HepG2 (cell line): ENCODE data around the gene LRIG1. TPM values are rescaled to one million over a fixed set of nuclear protein-coding genes. Genes with fewer than 3 reads are reported as not detected.

Experiments
- ATAC-seq: fragments of 200-7000 bp; cut with Tn5 transposase; 3 replicates; pipeline ENCODE4 v1.9.1; 2020; ENCODE audit warnings: mild to moderate bottlenecking, moderate library complexity
- BruUV-seq: library from RNA; stranded (reverse); fragments of 400-500 nt; replicated peaks from 2 replicates; lab custom pipeline; 2021; lab: Mats Ljungman, UMichigan
- CTCF ChIA-PET: fragments of 300-600 bp; formaldehyde crosslinking; extraction: SDS; loops from one replicate; lab custom pipeline; 2021; ENCODE audit warnings: low total read pairs, inconsistent platforms, low intra/inter-chr PET ratio; lab: Yijun Ruan, JAX
- POLR2A ChIA-PET: fragments of 350-600 bp; sonication (Branson Sonifier 250); formaldehyde crosslinking; loops from one replicate; lab custom pipeline; 2020; ENCODE audit warnings: antibody characterized with exemption, inconsistent platforms; lab: Yijun Ruan, JAX
- DNase-seq: peaks from one replicate; pipeline ENCODE4 v3.0.0-alpha.2; 2015; ENCODE audit warnings: low spot score
- FAIRE-seq: peaks from 3 replicates; lab custom pipeline; 2011; peaks lifted over from hg19 to GRCh38; lab: Jason Lieb, UNC
- H2AFZ ChIP-seq: one replicate; pipeline ENCODE4 v1.6.1; 2011; ENCODE audit warnings: low read length, inconsistent platforms
- H3K27ac ChIP-seq: fragments of 300-600 bp; 3 replicates; pipeline ENCODE4 v1.8.0; 2011; ENCODE audit warnings: mixed run types, mild to moderate bottlenecking, mixed read lengths, low read length, inconsistent platforms; ENCODE audit not compliant: insufficient read depth; ENCODE audit errors: extremely low read length
- H3K27me3 ChIP-seq, 2 experiments: fragments of 200-600 bp in 1 of 2; 2 replicates in 1 of 2; 3 replicates in 1 of 2; pipeline versions ENCODE4 v1.6.0 to v1.8.0; 2011; ENCODE audit warnings: low read length in 2 of 2, mild to moderate bottlenecking in 2 of 2, moderate library complexity in 2 of 2, inconsistent platforms in 1 of 2; ENCODE audit not compliant: insufficient read depth in 2 of 2, control insufficient read depth in 1 of 2
- H3K36me3 ChIP-seq, 2 experiments: fragments of 200-600 bp in 1 of 2; replicated peaks in 1 of 2; 2 replicates in 1 of 2; 3 replicates in 1 of 2; pipeline versions ENCODE4 v1.5.1 to v1.8.0; 2011; ENCODE audit warnings: low read length in 2 of 2, inconsistent platforms in 1 of 2; ENCODE audit not compliant: insufficient read depth in 2 of 2, control insufficient read depth in 1 of 2
- H3K4me1 ChIP-seq: 2 replicates; pipeline ENCODE4 v1.5.1; 2012; ENCODE audit warnings: low read length, inconsistent platforms; ENCODE audit not compliant: insufficient read depth
- H3K4me2 ChIP-seq: 2 replicates; pipeline ENCODE4 v1.6.0; 2011; ENCODE audit warnings: low read depth, low read length, inconsistent platforms
- H3K4me3 ChIP-seq, 3 experiments: fragments of 200-600 bp in 1 of 3; sonication (generic), shearing (Covaris generic) in 1 of 3; replicated peaks in 1 of 3; 2 replicates each; pipeline ENCODE4 v1.5.1; 2011 to 2016; ENCODE audit warnings: low read length in 3 of 3, inconsistent platforms in 2 of 3, low read depth in 2 of 3, mild to moderate bottlenecking in 2 of 3, control low read depth in 1 of 3, mixed read lengths in 1 of 3; ENCODE audit not compliant: insufficient read depth in 1 of 3
- H3K79me2 ChIP-seq: one replicate; pipeline ENCODE4 v1.6.1; 2011; ENCODE audit warnings: low read length, inconsistent platforms; ENCODE audit not compliant: insufficient read depth
- H3K9ac ChIP-seq: 2 replicates; pipeline ENCODE4 v1.6.0; 2011; ENCODE audit warnings: mild to moderate bottlenecking, low read depth, low read length, inconsistent platforms; ENCODE audit not compliant: insufficient read depth
- H3K9me3 ChIP-seq: 2 replicates; pipeline ENCODE4 v1.5.1; 2012; ENCODE audit warnings: mild to moderate bottlenecking, low read length
- H4K20me1 ChIP-seq: 2 replicates; pipeline ENCODE4 v1.6.0; 2011; ENCODE audit warnings: inconsistent platforms, mild to moderate bottlenecking, low read length, moderate library complexity; ENCODE audit not compliant: insufficient read depth
- ARID2 ChIP-seq: sonication (generic); formaldehyde crosslinking; IDR thresholded peaks from 2 replicates; pipeline ENCODE4 v1.8.1; 2022; ENCODE audit warnings: mild to moderate bottlenecking, missing genetic modification reagents, borderline replicate concordance
- FOXP4 ChIP-seq: sonication (generic); formaldehyde crosslinking; IDR thresholded peaks from 2 replicates; pipeline ENCODE4 v1.4.0; 2020; ENCODE audit warnings: missing genetic modification reagents
- GFI1 ChIP-seq: sonication (generic); formaldehyde crosslinking; IDR thresholded peaks from 2 replicates; pipeline ENCODE4 v1.5.0; 2020; ENCODE audit warnings: missing genetic modification reagents, mild to moderate bottlenecking, borderline replicate concordance
- LBX2 ChIP-seq: sonication (generic); formaldehyde crosslinking; IDR thresholded peaks from 2 replicates; pipeline ENCODE4 v1.5.0; 2020; ENCODE audit warnings: missing genetic modification reagents, mild to moderate bottlenecking, borderline replicate concordance
- MED8 ChIP-seq: sonication (generic); formaldehyde crosslinking; IDR thresholded peaks from 2 replicates; pipeline ENCODE4 v1.8.1; 2023; ENCODE audit warnings: mild to moderate bottlenecking, missing genetic modification reagents; ENCODE audit not compliant: insufficient replicate concordance
- RBAK ChIP-seq: sonication (generic); formaldehyde crosslinking; IDR thresholded peaks from 2 replicates; pipeline ENCODE4 v1.5.1; 2020; ENCODE audit warnings: mild to moderate bottlenecking, missing genetic modification reagents
- RBM22 ChIP-seq: fragments of 200-400 bp; formaldehyde crosslinking; optimal IDR thresholded peaks from 2 replicates; pipeline ENCODE3; 2017; ENCODE audit warnings: mild to moderate bottlenecking, low read length, moderate library complexity
- SOX6 ChIP-seq, 2 experiments: fragments of 450-650 bp in 1 of 2; sonication (generic) in 1 of 2; formaldehyde crosslinking in 1 of 2; IDR thresholded peaks; 2 replicates each; pipeline versions ENCODE4 v1.4.0 to v1.6.1; 2017 to 2020; ENCODE audit warnings: antibody characterized with exemption in 1 of 2, mild to moderate bottlenecking in 1 of 2, missing genetic modification reagents in 1 of 2
- TFDP2 ChIP-seq: sonication (generic); formaldehyde crosslinking; IDR thresholded peaks from 2 replicates; pipeline ENCODE4 v1.4.0; 2020; ENCODE audit warnings: missing genetic modification reagents
- THRA ChIP-seq: sonication (generic); formaldehyde crosslinking; IDR thresholded peaks from 2 replicates; pipeline ENCODE4 v1.4.0; 2020; ENCODE audit warnings: missing genetic modification reagents, borderline replicate concordance
- YEATS2 ChIP-seq: sonication (generic); formaldehyde crosslinking; IDR thresholded peaks from 2 replicates; pipeline ENCODE4 v1.4.0; 2020; ENCODE audit warnings: missing genetic modification reagents, borderline replicate concordance
- ZBTB7A ChIP-seq: sonication (generic); formaldehyde crosslinking; IDR thresholded peaks from 2 replicates; pipeline ENCODE4 v1.8.0; 2022; ENCODE audit warnings: mild to moderate bottlenecking, missing genetic modification reagents
- ZNF160 ChIP-seq: sonication (generic); formaldehyde crosslinking; IDR thresholded peaks from 2 replicates; pipeline ENCODE4 v1.8.0; 2022; ENCODE audit warnings: mild to moderate bottlenecking, inconsistent platforms, missing genetic modification reagents
- ZNF264 ChIP-seq: sonication (generic); formaldehyde crosslinking; IDR thresholded peaks from 2 replicates; pipeline ENCODE4 v1.4.0; 2020; ENCODE audit warnings: missing genetic modification reagents
- ZNF563 ChIP-seq: sonication (generic); formaldehyde crosslinking; IDR thresholded peaks from 2 replicates; pipeline ENCODE4 v1.8.0; 2022; ENCODE audit warnings: mild to moderate bottlenecking, moderate library complexity, missing genetic modification reagents
- ZNF75D ChIP-seq: sonication (generic); formaldehyde crosslinking; IDR thresholded peaks from 2 replicates; pipeline ENCODE4 v1.8.1; 2023; ENCODE audit warnings: missing genetic modification reagents, mild to moderate bottlenecking, borderline replicate concordance
- ZNF761 ChIP-seq: sonication (generic); formaldehyde crosslinking; conservative IDR thresholded peaks from 2 replicates; pipeline ENCODE4 v1.4.0; 2020; ENCODE audit warnings: mild to moderate bottlenecking, missing genetic modification reagents
- ZNF883 ChIP-seq: sonication (generic); formaldehyde crosslinking; IDR thresholded peaks from 2 replicates; pipeline ENCODE4 v1.5.1; 2020; ENCODE audit warnings: mild to moderate bottlenecking, missing genetic modification reagents; ENCODE audit errors: not compliant biosample characterization
- WGBS: methylation state at CpG from one replicate; pipeline ENCODE4 v1.1.6; 2017; ENCODE audit warnings: low lambda C conversion rate; 5-methylcytosine and 5-hydroxymethylcytosine counted together
- in situ Hi-C: cut with HindIII; loops from 2 replicates; pipeline ENCODE4 v1.10.0; 2017; ENCODE audit warnings: low pct_unique_long_range_greater_than_20kb; ENCODE audit not compliant: extremely low pct_ligation_motif_present
- intact Hi-C: fragments of 100-400 bp; cut with micrococcal nuclease; formaldehyde crosslinking; loops from one replicate; pipeline ENCODE4 v1.10.0; 2022; ENCODE audit not compliant: unreplicated experiment
- polyA plus RNA-seq, 8 experiments: library from polyadenylated mRNA; depleted of rRNA in 3 of 8; stranded (reverse) in 7 of 8; unstranded in 1 of 8; fragments of >200 nt; fragmentation: Illumina TruSeq in 4 of 8; extraction: Trizol in 4 of 8; gene quantifications; 2 replicates each; pipeline versions ENCODE4 v1.2.1 to v1.2.3, GENCODE V29; 2011 to 2016; ENCODE audit warnings: low read depth in 4 of 8, missing spikeins in 1 of 8, mixed read lengths in 1 of 8; ENCODE audit not compliant: insufficient read depth in 1 of 8
- total RNA-seq, 5 experiments: library from RNA; depleted of rRNA; stranded (reverse); fragments of >200 nt; fragmentation: Illumina TruSeq; extraction: Trizol; gene quantifications; 2 replicates each; pipeline ENCODE4 v1.2.3, GENCODE V29; 2016; ENCODE audit warnings: low read depth in 1 of 5

The LRIG1 gene
- total and polyA plus RNA-seq, 2 of the 13 experiments (the other 11 are each of a cell fraction or from before 2014, with no cell fraction given), result 17.8 to 24.8 TPM

GRCh38 chr3:66527246-66527645, 26.4 kb upstream of the LRIG1 start:
- Histone ChIP-seq H3K27ac (no peak overlapping the region), H3K4me3 (no peak overlapping the region), H4K20me1 (no peaks in the 10 kb centered on the region), H3K27me3 (no peaks in the 10 kb centered on the region; a peak in 1 of 5 replicates), H2AFZ (no peak overlapping the region), H3K4me1 (no peaks in the 10 kb centered on the region), H3K9me3 (no peaks in the 10 kb centered on the region), H3K9ac (no peak overlapping the region), H3K4me2 (no peak overlapping the region), H3K79me2 (no peaks in the 10 kb centered on the region), H3K36me3 (no peaks in the 10 kb centered on the region)
- WGBS, result 12% methylated on average over 4 of the region's 4 CpGs
- intact Hi-C loops, result no loop called here
- TF ChIP-seq RBAK (CRISPR knock-in tag) (no peak), ZNF75D (CRISPR knock-in tag) (no peak), FOXP4 (CRISPR knock-in tag) (no peak), MED8 (CRISPR knock-in tag) (no peak), GFI1 (CRISPR knock-in tag) (no peak), ZNF264 (CRISPR knock-in tag) (no peak), TFDP2 (no peak), LBX2 (CRISPR knock-in tag) (no peak), ZBTB7A (CRISPR knock-in tag) (no peak), THRA (CRISPR knock-in tag) (no peak), ZNF883 (no peak), ARID2 (CRISPR knock-in tag) (no peak), RBM22 (no peak), YEATS2 (CRISPR knock-in tag) (no peak), ZNF160 (CRISPR knock-in tag) (no peak), ZNF563 (CRISPR knock-in tag) (no peak), SOX6 (IDR thresholded peaks at IDR 0.05) (no peak), SOX6 (CRISPR knock-in tag; IDR thresholded peaks at IDR 0.05) (no peak), ZNF761 (no peak)
- FAIRE-seq (no peak), DNase-seq (no peak), ATAC-seq (no peak)
- CTCF ChIA-PET, result no interaction called here
- in situ Hi-C loops, result no loop called here
- no TSS peak for BruUV-seq
- POLR2A ChIA-PET, result no interaction called here
